ENCODE results near the gene FKBP3. TPM values are rescaled to one million over a fixed set of nuclear protein-coding genes. Genes with fewer than 3 reads are reported as not detected.

The FKBP3 gene
- total RNA-seq, 2 experiments from 2014 or later, result 22.4 to 41.1 TPM

DNA sequence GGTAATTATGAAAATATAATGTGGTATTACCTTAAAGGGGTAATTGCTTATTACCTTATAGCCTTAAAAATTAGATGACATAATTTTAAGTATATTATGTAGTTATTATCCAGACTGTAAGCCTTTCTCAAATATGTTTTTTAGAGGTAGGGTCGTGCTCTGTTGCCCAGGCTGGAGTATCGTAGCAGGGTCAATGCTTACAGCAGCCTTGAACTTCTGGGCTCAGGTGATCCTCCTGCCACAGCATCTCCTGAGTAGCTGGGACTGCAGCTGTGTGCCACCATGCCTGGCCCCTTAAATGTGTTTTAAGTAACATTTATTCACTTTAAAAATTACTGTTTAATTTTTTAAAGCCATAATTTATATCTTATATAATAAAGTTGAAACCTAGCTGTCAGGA, 40.0 kb downstream of the FKBP3 start:
- no peaks in the 10 kb centered on the region for H3K9me3 ChIP-seq (ENCODE audit: low read length)
- peaks cover 3% of the 10 kb centered on the region; the same call in 1 of the 2 replicates for H4K20me1 ChIP-seq (ENCODE audit: insufficient read depth, low read length)
- no peak for DNase-seq (ENCODE audit: low spot score)
- TF ChIP-seq CTCF (conservative IDR thresholded peaks at IDR 0.05; ENCODE audit: low read length) (no peak), EZH2phosphoT487 (IDR thresholded peaks at IDR 0.05; ENCODE audit: borderline replicate concordance, low read depth, low read length) (no peak)
- H3K36me3 ChIP-seq (ENCODE audit: insufficient read depth, low read length), result peaks cover 84% of the 10 kb centered on the region
- peaks cover 7% of the 10 kb centered on the region for H3K4me1 ChIP-seq (ENCODE audit: insufficient read depth, low read length, poor library complexity, severe bottlenecking)
- H3K27ac ChIP-seq (ENCODE audit: low read depth, low read length, poor library complexity, severe bottlenecking), result no peak overlapping the region
- no peak overlapping the region for H3K4me2 ChIP-seq (ENCODE audit: low read length)
- H3K79me2 ChIP-seq (ENCODE audit: insufficient read depth, low read depth, low read length), result peaks cover 82% of the 10 kb centered on the region
- ChIA-PET CTCF (ENCODE audit: unreplicated experiment) (no interaction called here), POLR2A (interaction anchor here (0.7 to 1.9 kb wide), 5 partner anchors 8 to 84 kb away, joined by 3 to 6 read pairs (median 4); partner anchors contain the start of gene PRPF39)
- intact Hi-C loops (cut with micrococcal nuclease; ENCODE audit: unreplicated experiment), result no loop called here
- H2AFZ ChIP-seq (ENCODE audit: low read length), result no peak overlapping the region
- H3K9me2 ChIP-seq (ENCODE audit: insufficient read depth, low read length), result no peaks in the 10 kb centered on the region
- no peak overlapping the region for H3K4me3 ChIP-seq (ENCODE audit: low read depth, low read length, poor library complexity, severe bottlenecking)
- BruUV-seq (replicated peaks), result no TSS peak

DNA sequence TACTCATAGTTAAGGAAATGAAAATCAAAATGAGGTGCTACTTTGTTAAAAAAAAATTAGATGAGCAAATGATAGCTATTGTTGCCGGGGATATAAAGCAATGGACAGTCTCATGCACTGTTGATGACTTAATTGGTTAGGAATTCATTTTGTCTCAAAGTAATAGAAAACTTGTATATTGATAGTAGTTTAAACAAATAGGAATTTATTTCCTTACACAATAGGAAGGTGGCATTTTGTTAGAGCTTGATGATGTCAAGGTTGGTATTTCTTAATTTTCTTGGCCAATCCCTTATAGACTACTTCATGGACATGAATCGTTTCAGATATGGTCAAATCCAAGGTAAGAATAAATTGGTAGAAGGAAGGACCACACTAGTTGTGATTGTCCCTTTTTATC, 42.6 kb downstream of the FKBP3 start:
- POLR2A ChIA-PET, result interaction anchor here (0.8 to 1.0 kb wide), 5 partner anchors 68 to 186 kb away, joined by 3 to 4 read pairs (median 3); no protein-coding TSS in a partner anchor

More for the DNA sequence above, 42.6 kb downstream of the FKBP3 start:
- TF ChIP-seq EZH2phosphoT487 (IDR thresholded peaks at IDR 0.05; ENCODE audit: borderline replicate concordance, low read depth, low read length) (no peak), CTCF (conservative IDR thresholded peaks at IDR 0.05; ENCODE audit: low read length) (no peak)
- H3K36me3 ChIP-seq (ENCODE audit: insufficient read depth, low read length), result peaks cover 79% of the 10 kb centered on the region
- peaks cover 100% of the 10 kb centered on the region for H3K79me2 ChIP-seq (ENCODE audit: insufficient read depth, low read depth, low read length)
- H3K9me3 ChIP-seq (ENCODE audit: low read length), result no peaks in the 10 kb centered on the region
- no TSS peak for BruUV-seq (replicated peaks)
- no peak overlapping the region for H3K4me2 ChIP-seq (ENCODE audit: low read length)
- H4K20me1 ChIP-seq (ENCODE audit: insufficient read depth, low read length), result peaks cover 12% of the 10 kb centered on the region; the same call in 1 of the 2 replicates
- intact Hi-C loops (cut with micrococcal nuclease; ENCODE audit: unreplicated experiment), result no loop called here
- H3K27ac ChIP-seq (ENCODE audit: low read depth, low read length, poor library complexity, severe bottlenecking), result no peak overlapping the region
- CTCF ChIA-PET (ENCODE audit: unreplicated experiment), result no interaction called here
- no peak overlapping the region for H2AFZ ChIP-seq (ENCODE audit: low read length)
- no peak overlapping the region for H3K4me3 ChIP-seq (ENCODE audit: low read depth, low read length, poor library complexity, severe bottlenecking)
- H3K9me2 ChIP-seq (ENCODE audit: insufficient read depth, low read length), result no peaks in the 10 kb centered on the region
- no peak for DNase-seq (ENCODE audit: low spot score)
- peaks cover 27% of the 10 kb centered on the region for H3K4me1 ChIP-seq (ENCODE audit: insufficient read depth, low read length, poor library complexity, severe bottlenecking)

All from OCI-LY7 (cell line).